Measurements from ENCODE around the gene NHS.
"Not testable (repeated sequence)": the region's sequence is repeated elsewhere in the genome, so short reads cannot be mapped to it uniquely, and the experiment has no call there.

Gene NHS

GRCh38 chrX:17553961-17554482 is 179.0 kb downstream of the NHS start:
- DNase-seq = no peak

- no peak for DNase-seq
Measured at GRCh38 chrX:17554914-17555313, 179.9 kb downstream of the NHS start.

GRCh38 chrX:17555846-17556245 is 180.8 kb downstream of the NHS start:
- DNase-seq = no peak

GRCh38 chrX:17559728-17560379 is 184.9 kb downstream of the NHS start:
- peak; percentile 26 for DNase-seq

GRCh38 chrX:17560385-17560784 is 185.4 kb downstream of the NHS start:
- no peak for DNase-seq

- DNase-seq = no peak
Measured at GRCh38 chrX:17563076-17563475, 188.1 kb downstream of the NHS start.

- no peak for DNase-seq
Measured at GRCh38 chrX:17563515-17563914, 188.5 kb downstream of the NHS start.

GRCh38 chrX:17564689-17565409 is 189.8 kb downstream of the NHS start:
- DNase-seq = no peak

GRCh38 chrX:17566740-17567139 is 191.7 kb downstream of the NHS start:
- no peak for DNase-seq

- no peak for DNase-seq
Measured at GRCh38 chrX:17567187-17567586, 192.2 kb downstream of the NHS start.

GRCh38 chrX:17567821-17568220 is 192.8 kb downstream of the NHS start:
- no peak for DNase-seq

- not testable (repeated sequence) for DNase-seq
Measured at GRCh38 chrX:17568804-17569203, 193.8 kb downstream of the NHS start.

- DNase-seq = no peak
Measured at GRCh38 chrX:17579026-17579425, 204.0 kb downstream of the NHS start.

GRCh38 chrX:17580539-17581152 is 205.6 kb downstream of the NHS start:
- DNase-seq = no peak

GRCh38 chrX:17581641-17582040 is 206.6 kb downstream of the NHS start:
- DNase-seq = no peak

- DNase-seq = no peak
Measured at GRCh38 chrX:17584248-17584681, 209.3 kb downstream of the NHS start.

- no peak for DNase-seq
Measured at GRCh38 chrX:17585006-17585405, 210.0 kb downstream of the NHS start.

- DNase-seq = no peak
Measured at GRCh38 chrX:17587366-17587765, 212.4 kb downstream of the NHS start.

GRCh38 chrX:17588303-17588702 is 213.3 kb downstream of the NHS start:
- no peak for DNase-seq

- no peak for DNase-seq
Measured at GRCh38 chrX:17590892-17591740, 216.1 kb downstream of the NHS start.

- no peak for DNase-seq
Measured at GRCh38 chrX:17591741-17592110, 216.7 kb downstream of the NHS start.

GRCh38 chrX:17592117-17592516 is 217.1 kb downstream of the NHS start:
- no peak for DNase-seq

- no peak for DNase-seq
Measured at GRCh38 chrX:17594693-17595092, 219.7 kb downstream of the NHS start.

All from GOT3 (cell line).